OCI-LY7 (cell line): Measurements from ENCODE around the gene SLC6A19.

Source experiments
- CTCF ChIP-seq: fragments of 200-600 bp; sonication (generic); conservative IDR thresholded peaks from 2 replicates; pipeline ENCODE4 v1.5.1; 2014; ENCODE audit warnings: mild to moderate bottlenecking, antibody characterized with exemption, low read length, moderate library complexity, mixed read lengths
- EZH2phosphoT487 ChIP-seq: fragments of 200-600 bp; sonication (generic); IDR thresholded peaks from 2 replicates; pipeline ENCODE4 v1.6.1; 2018; ENCODE audit warnings: low read depth, borderline replicate concordance, mild to moderate bottlenecking, mixed run types, antibody characterized with exemption, low read length, moderate library complexity, mixed read lengths

GRCh38 chr5:1274471-1274870, 73.1 kb downstream of the SLC6A19 start:
- TF ChIP-seq CTCF (no peak), EZH2phosphoT487 (no peak)
